H1 (cell line): ENCODE results near the gene RNF8. TPM values are rescaled to one million over a fixed set of nuclear protein-coding genes. Genes with fewer than 3 reads are reported as not detected.

ENCODE experiments used
- CTCF ChIA-PET: fragments of 300-600 bp; sonication (Branson Sonifier 250); formaldehyde crosslinking; loops from one replicate; lab custom pipeline; 2021; ENCODE audit not compliant: partially characterized antibody; lab: Charles Lee
- POLR2A ChIA-PET: fragments of 300-600 bp; sonication (Branson Sonifier 250); formaldehyde crosslinking; loops from one replicate; lab custom pipeline; 2021; ENCODE audit warnings: inconsistent platforms; ENCODE audit not compliant: partially characterized antibody; lab: Charles Lee
- DNase-seq, 2 experiments: peaks; one replicate each; pipeline versions ENCODE4 v3.0.0 to v3.0.0-alpha.2; 2010 to 2022; ENCODE audit warnings: low spot score in 2 of 2, low read depth in 1 of 2, mixed read lengths in 1 of 2
- FAIRE-seq: peaks from 2 replicates; lab custom pipeline; 2011; peaks lifted over from hg19 to GRCh38; lab: Jason Lieb, UNC
- H2AFZ ChIP-seq: 2 replicates; pipeline ENCODE4 v1.8.1; 2012; ENCODE audit warnings: low read length, inconsistent platforms
- H2AK5ac ChIP-seq: 2 replicates; pipeline ENCODE4 v1.6.1; 2013; ENCODE audit warnings: low read depth, low read length
- H2BK120ac ChIP-seq: replicated peaks from 2 replicates; pipeline ENCODE3; 2013; ENCODE audit warnings: low read depth, low read length, inconsistent platforms
- H2BK12ac ChIP-seq: 2 replicates; pipeline ENCODE4 v1.6.1; 2013; ENCODE audit warnings: low read depth, low read length
- H2BK15ac ChIP-seq: 2 replicates; pipeline ENCODE4 v1.6.1; 2013; ENCODE audit warnings: low read length
- H2BK20ac ChIP-seq: 2 replicates; pipeline ENCODE4 v1.6.1; 2013; ENCODE audit warnings: low read length
- H2BK5ac ChIP-seq: 2 replicates; pipeline ENCODE4 v1.6.1; 2013; ENCODE audit warnings: low read depth, low read length
- H3K14ac ChIP-seq: 2 replicates; pipeline ENCODE4 v1.6.1; 2013; ENCODE audit warnings: inconsistent platforms; ENCODE audit not compliant: insufficient read length
- H3K18ac ChIP-seq: 2 replicates; pipeline ENCODE4 v1.6.1; 2013; ENCODE audit warnings: low read length; ENCODE audit errors: extremely low read depth
- H3K23ac ChIP-seq: 2 replicates; pipeline ENCODE4 v1.6.1; 2013; ENCODE audit warnings: inconsistent platforms; ENCODE audit not compliant: insufficient read length
- H3K23me2 ChIP-seq: 2 replicates; pipeline ENCODE4 v1.6.1; 2013; ENCODE audit warnings: low read depth, low read length
- H3K27ac ChIP-seq: 2 replicates; pipeline ENCODE4 v1.6.1; 2011; ENCODE audit warnings: low read depth, low read length, inconsistent platforms
- H3K27me3 ChIP-seq, 4 experiments: replicated peaks in 1 of 4; 1 replicate in 1 of 4; 2 replicates in 3 of 4; pipeline versions ENCODE4 v1.6.1 to v1.8.1; 2011 to 2013; ENCODE audit warnings: low read length in 3 of 4, mild to moderate bottlenecking in 3 of 4, inconsistent platforms in 2 of 4, mixed read lengths in 2 of 4, moderate library complexity in 1 of 4; ENCODE audit not compliant: control insufficient read depth in 3 of 4, insufficient read depth in 3 of 4; ENCODE audit errors: extremely low read depth in 1 of 4
- H3K36me3 ChIP-seq, 4 experiments: 2 replicates each; pipeline versions ENCODE4 v1.6.1 to v1.8.1; 2011 to 2013; ENCODE audit warnings: mild to moderate bottlenecking in 4 of 4, low read length in 3 of 4, moderate library complexity in 2 of 4, control low read depth in 1 of 4, inconsistent platforms in 1 of 4; ENCODE audit not compliant: insufficient read depth in 4 of 4, control insufficient read depth in 2 of 4
- H3K4ac ChIP-seq: replicated peaks from 2 replicates; pipeline ENCODE3; 2013; ENCODE audit warnings: low read length, low read depth, mixed read lengths, inconsistent platforms; ENCODE audit not compliant: insufficient read length
- H3K4me1 ChIP-seq, 4 experiments: replicated peaks in 1 of 4; 1 replicate in 1 of 4; 2 replicates in 3 of 4; pipeline versions ENCODE4 v1.6.1 to v1.8.1; 2011 to 2013; ENCODE audit warnings: low read length in 3 of 4, inconsistent platforms in 2 of 4, mixed read lengths in 1 of 4; ENCODE audit not compliant: insufficient read depth in 4 of 4, control insufficient read depth in 3 of 4
- H3K4me2 ChIP-seq, 2 experiments: 2 replicates each; pipeline versions ENCODE4 v1.6.1 to v1.8.1; 2011 to 2013; ENCODE audit warnings: low read depth in 2 of 2, low read length in 2 of 2, control low read depth in 1 of 2, inconsistent platforms in 1 of 2, mild to moderate bottlenecking in 1 of 2; ENCODE audit not compliant: insufficient read depth in 1 of 2
- H3K4me3 ChIP-seq, 4 experiments: fragments of 200-600, 300-600 bp in 1 of 4; sonication (generic), shearing (Covaris generic), sonication (Bioruptor Twin) in 1 of 4; 2 replicates each; pipeline versions ENCODE4 v1.5.1 to v1.8.1; 2011 to 2016; ENCODE audit warnings: low read length in 4 of 4, low read depth in 3 of 4, control low read depth in 2 of 4, inconsistent platforms in 2 of 4, mild to moderate bottlenecking in 2 of 4, mixed read lengths in 1 of 4, moderate library complexity in 1 of 4; ENCODE audit not compliant: insufficient read depth in 2 of 4; ENCODE audit errors: extremely low read depth in 1 of 4
- H3K56ac ChIP-seq: replicated peaks from 2 replicates; pipeline ENCODE3; 2013; ENCODE audit warnings: low read depth, mild to moderate bottlenecking, mixed read lengths, low read length, inconsistent platforms; ENCODE audit not compliant: insufficient read length
- H3K79me1 ChIP-seq: 2 replicates; pipeline ENCODE4 v1.6.1; 2013; ENCODE audit warnings: low read depth, low read length, control low read depth
- H3K79me2 ChIP-seq, 2 experiments: 2 replicates each; pipeline versions ENCODE4 v1.6.1 to v1.8.1; 2012 to 2013; ENCODE audit warnings: low read length in 2 of 2, mild to moderate bottlenecking in 2 of 2, inconsistent platforms in 1 of 2; ENCODE audit not compliant: insufficient read depth in 2 of 2, control insufficient read depth in 1 of 2
- H3K9ac ChIP-seq, 4 experiments: replicated peaks in 1 of 4; 1 replicate in 1 of 4; 2 replicates in 3 of 4; pipeline versions ENCODE4 v1.6.1 to v1.8.1; 2011 to 2013; ENCODE audit warnings: low read depth in 3 of 4, low read length in 3 of 4, control low read depth in 2 of 4, mild to moderate bottlenecking in 2 of 4, moderate library complexity in 2 of 4, inconsistent platforms in 1 of 4; ENCODE audit errors: extremely low read depth in 1 of 4
- H3K9me3 ChIP-seq, 2 experiments: 2 replicates each; pipeline versions ENCODE4 v1.6.1 to v1.8.1; 2012 to 2013; ENCODE audit warnings: mild to moderate bottlenecking in 2 of 2, moderate library complexity in 2 of 2, control low read depth in 1 of 2, inconsistent platforms in 1 of 2, low read depth in 1 of 2, low read length in 1 of 2, mixed read lengths in 1 of 2; ENCODE audit not compliant: insufficient read depth in 2 of 2
- H4K20me1 ChIP-seq, 2 experiments: replicated peaks in 1 of 2; 2 replicates each; pipeline versions ENCODE3 to v1.8.1; 2011 to 2013; ENCODE audit warnings: inconsistent platforms in 2 of 2, low read length in 2 of 2, mild to moderate bottlenecking in 1 of 2; ENCODE audit not compliant: insufficient read depth in 2 of 2, control insufficient read depth in 1 of 2
- H4K5ac ChIP-seq: 2 replicates; pipeline ENCODE4 v1.6.1; 2013; ENCODE audit warnings: low read length, low read depth, mixed read lengths, inconsistent platforms; ENCODE audit not compliant: insufficient read length
- H4K8ac ChIP-seq: 2 replicates; pipeline ENCODE4 v1.8.0; 2013; ENCODE audit warnings: mild to moderate bottlenecking, moderate library complexity, low read length, inconsistent platforms; ENCODE audit not compliant: insufficient read depth; ENCODE audit errors: extremely low read depth
- H4K91ac ChIP-seq: replicated peaks from 2 replicates; pipeline ENCODE3; 2013; ENCODE audit warnings: low read length, mixed read lengths, inconsistent platforms; ENCODE audit not compliant: insufficient read length
- ATF3 ChIP-seq: IDR thresholded peaks from 2 replicates; pipeline ENCODE4 v1.6.1; 2011; ENCODE audit warnings: low read depth, mild to moderate bottlenecking, low read length; ENCODE audit not compliant: insufficient read depth
- BACH1 ChIP-seq: IDR thresholded peaks from 2 replicates; pipeline ENCODE4 v1.6.1; 2012; ENCODE audit warnings: low read length, improper control_type of control experiment
- EZH2 ChIP-seq: fragments of 200-600 bp; sonication (generic); IDR thresholded peaks from 2 replicates; pipeline ENCODE4 v1.7.1; 2012; ENCODE audit warnings: low read depth, mild to moderate bottlenecking, moderate library complexity, low read length, inconsistent platforms; ENCODE audit not compliant: severe bottlenecking
- GABPA ChIP-seq: IDR thresholded peaks from 2 replicates; pipeline ENCODE4 v1.6.1; 2011; ENCODE audit warnings: mild to moderate bottlenecking, low read length, moderate library complexity, borderline replicate concordance; ENCODE audit not compliant: insufficient read depth
- GTF2F1 ChIP-seq: IDR thresholded peaks from 2 replicates; pipeline ENCODE4 v1.6.1; 2012; ENCODE audit warnings: low read depth, low read length, improper control_type of control experiment, borderline replicate concordance
- HDAC6 ChIP-seq: IDR thresholded peaks from one replicate; pipeline ENCODE4 v1.7.1; 2012; ENCODE audit warnings: low read depth, mild to moderate bottlenecking, inconsistent platforms, low read length, moderate library complexity
- JUND ChIP-seq: IDR thresholded peaks from 2 replicates; pipeline ENCODE4 v1.6.1; 2011; ENCODE audit warnings: mild to moderate bottlenecking, improper control_type of control experiment, low read length
- KDM4A ChIP-seq: IDR thresholded peaks from one replicate; pipeline ENCODE4 v1.7.1; 2012; ENCODE audit warnings: low read depth, mild to moderate bottlenecking, moderate library complexity, low read length, inconsistent platforms; ENCODE audit not compliant: severe bottlenecking
- MAFK ChIP-seq: IDR thresholded peaks from 2 replicates; pipeline ENCODE4 v1.6.1; 2012; ENCODE audit warnings: low read depth, mild to moderate bottlenecking, improper control_type of control experiment, low read length
- PHF8 ChIP-seq: fragments of 200-600 bp; sonication (generic); conservative IDR thresholded peaks from 2 replicates; pipeline ENCODE4 v1.7.1; 2012; ENCODE audit warnings: low read depth, mild to moderate bottlenecking, inconsistent platforms, low read length, moderate library complexity
- SAP30 ChIP-seq: fragments of 300-600 bp; sonication (generic); IDR thresholded peaks from 2 replicates; pipeline ENCODE4 v1.7.1; 2012; ENCODE audit warnings: low read length, moderate library complexity, mild to moderate bottlenecking, inconsistent platforms; ENCODE audit not compliant: insufficient read depth, insufficient replicate concordance
- TAF7 ChIP-seq: optimal IDR thresholded peaks from 2 replicates; pipeline ENCODE3; 2011; ENCODE audit warnings: low read depth, mild to moderate bottlenecking, inconsistent platforms, low read length, moderate library complexity, borderline replicate concordance
- YY1 ChIP-seq: IDR thresholded peaks from 2 replicates; pipeline ENCODE4 v1.6.1; 2011; ENCODE audit warnings: low read depth, mild to moderate bottlenecking, low read length
- WGBS, 2 experiments: shearing (Covaris generic) in 1 of 2; methylation state at CpG; one replicate each; pipeline versions ENCODE4 v1.1.6 to v1.1.7; 2013 to 2015; ENCODE audit warnings: low lambda C conversion rate in 2 of 2, mixed read lengths in 2 of 2, inconsistent platforms in 1 of 2, low coverage in 1 of 2, missing lambda C conversion rate in 1 of 2; ENCODE audit not compliant: insufficient replicate concordance in 2 of 2, insufficient coverage in 1 of 2, insufficient read length in 1 of 2; ENCODE audit errors: extremely low coverage in 1 of 2, missing lambda C conversion rate in 1 of 2; 5-methylcytosine and 5-hydroxymethylcytosine counted together
- polyA plus RNA-seq, 7 experiments: library from polyadenylated mRNA; depleted of rRNA in 3 of 7; stranded (reverse) in 5 of 7; unstranded in 2 of 7; fragments of >200 nt in 5 of 7; fragments of 200-250 nt in 2 of 7; gene quantifications; 1 replicate in 5 of 7; 2 replicates in 1 of 7; 4 replicates in 1 of 7; pipeline versions ENCODE4 v1.2.1 to v1.2.3, GENCODE V29; 2011 to 2013; ENCODE audit warnings: missing spikeins in 2 of 7, mixed read lengths in 2 of 7
- total RNA-seq: library from RNA; stranded (reverse); fragmentation: NEBNext Ultra II Directional; extraction: Animal tissue kit (Norgen Biotek cat#: 25700); gene quantifications from 2 replicates; pipeline ENCODE4 v1.2.1, GENCODE V29; 2021

The RNF8 gene
- total and polyA plus RNA-seq, 2 of the 8 experiments (the other 6 are each of a cell fraction or from before 2014, with no cell fraction given) = 20.3 to 44.7 TPM

- Histone ChIP-seq H3K4me2 (no peak overlapping the region), H3K36me3 (peaks cover 2 to 17% (median 13%) of the 10 kb centered on the region in 4 experiments; a peak in 7 of 8 replicates), H2AK5ac (no peak overlapping the region), H4K5ac (no peak overlapping the region), H3K4ac (no peak overlapping the region), H4K8ac (no peak overlapping the region), H3K9ac (no peak overlapping the region), H2BK120ac (no peak overlapping the region), H3K18ac (no peak overlapping the region), H2BK15ac (no peak overlapping the region), H3K27ac (no peak overlapping the region), H3K9me3 (no peaks in the 10 kb centered on the region), H3K4me1 (no peaks in the 10 kb centered on the region), H3K23ac (no peak overlapping the region), H3K23me2 (no peaks in the 10 kb centered on the region), H2BK20ac (no peak overlapping the region), H3K56ac (no peak overlapping the region), H2AFZ (no peak overlapping the region), H3K27me3 (no peaks in the 10 kb centered on the region), H3K4me3 (no peak overlapping the region), H2BK5ac (no peak overlapping the region), H2BK12ac (no peak overlapping the region), H4K20me1 (peaks cover 0 to 4% of the 10 kb centered on the region in 2 experiments), H4K91ac (no peak overlapping the region), H3K79me2 (no peaks in the 10 kb centered on the region), H3K14ac (no peak overlapping the region), H3K79me1 (no peaks in the 10 kb centered on the region)
- POLR2A ChIA-PET = no interaction called here
- CTCF ChIA-PET = interaction anchor here (0.6 to 5.3 kb wide), 5 partner anchors 11 to 280 kb away, joined by 3 to 43 read pairs (median 21); no protein-coding TSS in a partner anchor
- WGBS, 2 experiments = 92% methylated on average over 7 of the region's 7 CpGs; no CpG with 5 or more reads in 1 of the 2 experiments
- DNase-seq (no peak), FAIRE-seq (no peak)
- TF ChIP-seq BACH1 (no peak), PHF8 (no peak), JUND (no peak), SAP30 (no peak), MAFK (no peak), KDM4A (no peak), TAF7 (no peak), HDAC6 (no peak), YY1 (no peak), GABPA (no peak), GTF2F1 (no peak), ATF3 (no peak), EZH2 (no peak)
Observed at GRCh38 chr6:37304766-37305165, 49.0 kb upstream of the RNF8 start.
